HL-60/S4 treated with phorbol 12-myristate 13-acetate at 8.2 ng/mL for 4 days and 3 days (cell line): Measurements from ENCODE around the gene ATP1A1.

Experiments
- in situ Hi-C: fragments of 300-500 bp; cut with MboI; formaldehyde crosslinking; loops from 2 replicates; pipeline ENCODE4 v1.15.0; 2022; ENCODE audit warnings: low sequenced_read_pairs

Gene ATP1A1

DNA sequence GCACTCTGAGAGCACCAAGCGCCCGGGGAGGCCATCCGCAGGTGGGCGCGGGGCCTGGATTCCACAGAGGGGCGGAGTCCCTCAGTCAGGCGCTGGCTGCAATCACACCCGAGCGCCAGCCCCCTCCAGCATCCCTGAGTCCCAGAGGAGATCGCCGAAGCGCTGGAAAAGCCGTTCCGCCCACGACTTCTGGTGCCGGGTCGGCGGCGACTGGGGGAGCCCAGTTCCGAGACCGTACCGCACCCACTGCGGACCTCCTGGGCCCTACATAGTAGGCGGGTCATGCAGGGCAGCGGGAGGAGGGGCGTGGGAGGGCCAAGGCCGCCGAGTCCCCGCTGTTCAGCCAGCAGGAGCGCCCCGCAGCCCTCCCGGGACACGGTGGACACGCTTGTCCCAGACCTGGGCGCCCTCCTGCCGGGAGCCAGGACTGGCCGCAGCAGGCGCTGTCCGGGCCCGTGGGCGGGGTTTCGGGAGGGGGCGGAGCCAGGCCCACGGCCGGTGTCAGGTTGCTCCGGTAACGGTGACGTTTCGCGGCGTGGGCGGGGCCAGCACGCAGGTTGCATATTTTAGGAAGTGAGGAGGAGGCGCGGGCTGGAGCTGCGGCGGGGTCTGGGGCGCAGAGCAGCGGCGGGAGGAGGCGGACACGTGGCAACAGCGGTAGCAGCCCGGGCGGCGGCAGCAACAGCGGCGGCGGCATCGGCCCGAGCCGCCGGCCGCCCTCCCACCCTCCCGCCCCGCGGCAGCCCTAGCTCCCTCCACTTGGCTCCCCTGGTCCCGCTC, at the start of gene ATP1A1:
Gene ATP1A1 (plus strand): TSS at position 594 of the 780 bp plus-strand sequence. CDS start 268 bp downstream, outside the sequence.
- in situ Hi-C loops, result no loop called here

DNA sequence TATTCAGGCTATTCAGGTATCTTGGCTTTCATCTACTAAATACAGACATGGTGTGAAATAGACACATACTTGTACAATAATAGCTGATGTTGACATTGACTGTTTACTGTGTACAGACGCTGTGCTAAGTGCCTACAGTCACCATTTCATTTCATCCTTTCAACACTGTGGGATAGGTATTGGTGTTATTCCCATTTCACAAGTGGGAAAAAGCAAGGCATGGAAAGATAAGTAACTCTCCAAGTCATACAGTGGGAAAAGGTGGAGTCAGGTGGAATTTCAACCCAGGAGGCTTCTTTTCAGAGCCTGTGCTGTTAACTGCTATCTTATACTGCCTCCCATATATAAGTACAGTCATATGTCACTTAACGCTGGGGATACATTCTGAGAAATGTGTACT, 49.6 kb upstream of the ATP1A1 start:
- in situ Hi-C loops, result no loop called here

DNA sequence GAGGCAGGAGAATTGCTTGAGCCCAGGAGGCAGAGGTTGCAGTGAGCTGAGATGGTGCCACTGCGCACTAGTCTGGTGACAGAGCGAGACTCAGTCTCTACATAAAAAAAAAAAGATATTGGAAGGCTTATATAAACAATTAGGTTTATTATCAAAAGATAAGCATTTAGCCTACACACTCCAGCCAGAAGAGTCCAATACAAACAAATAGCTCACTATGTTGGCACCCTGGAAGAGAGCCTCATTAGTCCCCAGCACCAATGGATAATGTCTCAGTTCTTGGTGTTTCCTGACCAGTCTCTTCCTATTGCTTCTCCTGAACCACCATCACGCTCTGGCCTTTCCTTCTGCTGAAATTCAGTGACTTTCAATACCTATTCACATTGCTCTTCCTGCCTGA, 48.6 kb upstream of the ATP1A1 start:
- in situ Hi-C loops, result no loop called here

GRCh38 chr1:116325104-116325503, 47.9 kb upstream of the ATP1A1 start:
- in situ Hi-C loops, result no loop called here

DNA sequence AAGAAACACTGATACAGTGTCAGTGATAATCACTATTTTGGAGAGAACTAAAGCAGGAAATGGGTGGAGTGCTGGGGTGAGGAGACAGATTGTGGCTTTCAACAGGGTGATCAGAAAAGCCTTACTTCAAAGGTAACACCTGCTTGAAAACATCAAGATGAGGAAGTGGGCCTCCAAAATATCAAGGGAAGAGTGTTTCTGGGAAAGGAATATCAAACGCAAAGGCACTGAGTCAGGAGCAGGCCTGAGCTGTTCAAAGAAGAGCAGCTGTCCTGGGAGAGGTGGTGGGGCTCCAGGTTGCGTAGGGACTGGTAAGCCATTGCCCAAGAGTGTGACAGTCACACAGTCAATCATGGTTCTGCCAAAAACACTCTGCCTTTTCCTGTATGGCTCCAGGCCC, 47.1 kb upstream of the ATP1A1 start:
- in situ Hi-C loops, result no loop called here

DNA sequence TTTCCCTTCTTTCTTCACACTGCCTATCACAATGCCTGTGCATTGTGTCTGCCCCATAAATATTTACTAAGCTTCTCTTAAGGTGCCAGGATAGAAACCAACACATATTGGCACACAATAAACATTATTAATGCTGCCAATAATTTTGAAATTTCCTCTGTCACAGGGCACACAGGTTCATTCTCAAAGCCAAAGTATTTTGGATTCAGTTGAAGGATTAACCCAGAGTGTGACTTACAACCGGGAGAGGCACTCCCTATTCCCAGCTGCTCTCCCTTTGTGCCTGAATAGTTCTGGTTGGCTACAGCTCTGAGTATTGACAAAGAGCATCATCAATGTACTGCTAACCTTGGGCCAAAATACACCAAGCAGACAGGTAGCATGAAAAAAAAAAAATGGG, 46.6 kb upstream of the ATP1A1 start:
- in situ Hi-C loops, result no loop called here

- in situ Hi-C loops, result no loop called here
Measured at GRCh38 chr1:116328671-116329070, 44.4 kb upstream of the ATP1A1 start.

DNA sequence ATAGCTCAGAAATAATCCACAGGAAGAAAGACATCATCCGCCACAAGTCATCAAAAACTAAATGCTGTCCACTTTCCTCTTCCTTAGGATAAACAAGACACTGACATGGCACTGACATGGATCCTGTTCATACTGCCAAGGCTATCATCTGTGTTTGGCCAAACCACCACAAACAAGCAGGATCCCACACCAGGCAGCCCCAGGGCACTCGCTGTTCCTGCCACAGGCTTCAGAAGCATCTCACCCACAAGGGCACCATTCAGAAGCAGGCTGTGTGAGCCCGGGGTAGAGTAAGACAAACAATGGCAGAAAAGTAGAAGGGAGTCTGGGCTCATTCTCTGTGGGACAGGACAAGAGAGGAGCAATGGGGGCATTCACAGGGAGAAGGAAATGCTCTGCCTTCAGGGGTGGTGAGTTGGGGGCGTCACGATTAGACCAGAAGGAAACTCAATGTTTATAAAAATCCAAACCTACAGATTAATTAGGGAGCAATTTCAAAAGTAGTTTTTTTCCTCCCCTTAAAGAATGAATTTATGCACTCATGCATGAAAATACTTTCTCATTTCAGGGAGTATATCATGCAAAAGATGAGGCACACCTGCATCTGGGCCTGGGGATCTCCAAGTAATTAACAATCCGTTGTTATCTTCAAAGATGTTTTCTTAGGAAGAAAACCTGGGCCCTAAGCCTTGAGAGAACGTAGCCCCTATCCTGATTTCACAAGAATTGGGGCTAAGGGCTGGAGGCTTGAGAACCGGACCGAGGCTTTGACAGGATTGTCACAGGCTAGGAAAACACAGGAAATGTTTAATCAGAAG, 43.3 kb upstream of the ATP1A1 start:
- in situ Hi-C loops, result no loop called here

DNA sequence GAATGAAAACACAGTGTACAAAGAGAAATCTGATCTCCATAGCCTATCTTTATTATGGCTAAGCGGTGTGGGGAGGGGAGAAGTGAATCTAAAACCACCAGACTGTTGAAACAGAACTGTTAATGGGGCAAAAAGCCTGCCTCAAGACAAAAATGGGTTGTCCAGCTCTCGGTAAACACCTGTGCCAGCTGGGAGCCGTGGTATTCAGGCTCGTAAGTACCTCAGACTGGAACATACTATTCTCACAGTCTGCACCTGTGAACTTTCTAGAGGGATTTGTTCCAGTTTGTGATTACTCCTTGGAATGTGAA, 42.7 kb upstream of the ATP1A1 start:
- in situ Hi-C loops, result no loop called here

DNA sequence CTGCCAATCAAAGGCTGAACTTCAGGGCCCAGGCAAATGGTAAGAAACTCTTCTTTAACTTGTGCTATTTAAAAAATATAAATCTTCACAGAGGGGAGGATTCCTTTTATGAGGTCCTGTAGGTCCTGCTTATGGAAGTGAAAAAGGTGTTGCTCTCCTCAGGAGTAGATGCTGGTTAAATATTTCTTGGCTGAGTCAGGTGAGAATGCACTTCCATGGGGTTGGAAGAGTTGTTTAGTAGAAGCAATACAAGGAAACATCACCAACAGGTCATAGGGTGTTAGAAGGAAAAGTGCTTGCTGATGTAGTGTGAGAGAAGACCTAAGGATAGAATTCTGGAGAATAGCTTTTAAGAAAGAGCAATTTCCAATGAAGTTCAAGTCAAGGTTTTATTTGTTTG, 42.2 kb upstream of the ATP1A1 start:
- in situ Hi-C loops, result no loop called here

GRCh38 chr1:116331523-116331922, 41.5 kb upstream of the ATP1A1 start:
- in situ Hi-C loops, result no loop called here

GRCh38 chr1:116332451-116332850, 40.6 kb upstream of the ATP1A1 start:
- in situ Hi-C loops, result no loop called here

DNA sequence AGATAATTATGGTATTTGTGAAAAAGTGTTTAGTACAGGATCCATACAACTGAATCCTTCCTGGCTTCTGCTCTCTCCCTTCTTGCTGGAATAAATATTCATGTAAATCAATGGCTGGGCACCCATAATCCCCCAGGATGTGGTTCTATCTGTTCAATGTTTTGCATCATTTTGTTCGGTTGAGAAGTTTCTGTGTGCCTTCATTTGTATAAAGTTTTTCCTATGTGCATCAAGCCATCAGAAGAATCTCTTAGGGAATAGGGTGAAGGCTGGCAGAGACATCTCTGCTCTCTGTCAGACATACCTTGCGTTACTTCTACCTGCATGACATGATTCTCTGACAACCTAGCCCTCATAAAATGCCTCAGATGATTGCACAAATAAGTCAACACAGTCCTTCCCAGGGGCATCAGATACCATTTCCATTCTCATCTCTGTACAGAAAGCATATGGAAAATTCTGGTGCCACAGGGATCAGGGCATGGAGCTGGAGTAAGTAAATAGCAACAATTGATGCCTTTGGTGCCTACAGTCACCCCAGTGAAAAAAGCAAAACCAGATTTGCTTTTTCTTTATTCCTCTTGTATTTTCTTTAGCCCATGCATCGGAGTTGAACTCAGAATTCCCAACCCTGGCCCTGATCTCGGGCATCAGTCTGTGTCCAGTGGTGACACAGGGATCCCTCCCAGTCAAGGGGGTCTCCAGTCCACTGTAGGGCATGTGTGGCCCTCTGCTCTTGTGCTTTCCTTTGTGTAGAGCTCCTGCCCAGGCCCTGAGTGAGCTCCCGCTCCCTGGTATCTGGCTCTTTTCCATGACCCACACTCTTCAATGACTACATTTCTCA, 39.7 kb upstream of the ATP1A1 start:
- in situ Hi-C loops, result no loop called here

DNA sequence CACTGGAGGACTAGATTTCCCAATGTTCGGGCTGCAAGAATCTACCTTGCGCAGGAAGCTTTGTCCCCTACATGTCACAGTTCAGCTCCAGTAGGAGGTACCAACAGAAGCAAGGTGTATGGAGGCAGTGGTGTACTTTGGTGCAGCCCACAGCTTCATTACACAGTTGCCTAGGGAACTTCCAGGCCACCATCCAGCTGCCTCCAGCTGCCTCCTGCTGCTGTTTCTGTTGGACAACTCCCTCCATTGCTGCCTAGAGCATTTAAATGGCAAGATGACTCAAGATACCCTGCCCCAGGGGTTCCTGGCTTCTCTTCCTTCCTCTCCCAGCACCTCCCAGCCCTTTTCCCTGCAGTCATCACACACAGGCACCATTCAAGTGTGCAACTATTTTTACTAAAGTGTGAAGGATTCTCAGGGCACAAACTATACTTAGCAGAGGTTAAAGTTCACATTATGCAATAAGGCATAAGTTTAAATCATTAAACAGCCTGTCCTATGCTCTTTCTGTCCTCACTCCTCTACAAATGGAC, 39.0 kb upstream of the ATP1A1 start:
- in situ Hi-C loops, result no loop called here

GRCh38 chr1:116334868-116335635, 38.0 kb upstream of the ATP1A1 start:
- in situ Hi-C loops, result no loop called here

- in situ Hi-C loops, result no loop called here
Measured at GRCh38 chr1:116335850-116336624, 37.0 kb upstream of the ATP1A1 start.

DNA sequence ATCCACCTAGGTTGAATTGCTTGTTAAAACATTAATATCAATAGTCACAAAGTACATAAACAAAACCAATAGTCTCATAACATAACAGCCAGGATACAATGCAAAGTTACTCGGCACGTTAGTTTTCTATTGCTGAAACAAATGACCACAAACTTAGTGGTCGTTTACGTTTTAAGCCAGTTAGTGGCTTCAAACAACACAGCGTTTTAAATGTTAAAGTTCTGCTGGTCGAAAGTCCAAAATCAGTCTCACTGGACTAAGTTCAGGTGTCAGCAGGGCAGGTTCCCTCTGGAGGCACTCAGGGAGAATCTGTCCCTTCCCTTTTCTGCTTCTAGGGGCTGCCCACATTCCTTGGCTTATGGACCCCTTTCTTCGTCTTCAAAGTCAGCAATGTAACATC, 35.6 kb upstream of the ATP1A1 start:
- in situ Hi-C loops, result no loop called here

GRCh38 chr1:116338400-116338799, 34.6 kb upstream of the ATP1A1 start:
- in situ Hi-C loops, result no loop called here

DNA sequence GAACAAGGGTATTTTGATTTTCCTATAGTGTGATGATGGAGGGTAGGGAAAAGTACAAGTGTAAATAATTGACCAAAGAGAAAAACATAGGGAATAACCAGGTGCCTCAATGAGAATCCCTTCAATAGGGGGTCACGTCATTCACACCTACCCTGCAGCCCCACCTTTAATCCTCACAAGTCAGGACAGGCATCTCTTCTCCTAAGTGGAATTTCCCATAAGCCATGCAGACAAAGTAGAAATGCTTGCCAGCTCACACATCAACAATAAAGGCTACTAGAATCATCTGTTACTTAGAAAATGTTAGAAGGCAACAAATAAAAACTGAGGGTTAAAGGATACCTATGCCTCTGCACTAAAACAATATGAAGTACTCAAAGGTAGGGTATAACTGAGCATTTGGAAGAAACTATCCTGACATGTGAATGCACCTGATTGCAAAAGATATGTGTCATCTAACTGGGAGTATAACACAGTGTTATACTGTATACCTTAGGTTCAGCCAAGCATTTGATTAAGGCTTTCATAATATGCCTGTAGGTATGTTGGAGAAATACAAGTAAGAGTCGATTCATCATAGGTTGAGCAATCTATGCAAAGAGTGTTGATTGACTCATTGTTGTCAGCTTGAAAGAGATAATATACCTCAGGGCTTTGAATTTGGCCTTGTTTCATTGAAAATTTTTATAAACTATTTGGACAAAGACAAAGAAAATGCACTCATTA, 32.4 kb upstream of the ATP1A1 start:
- in situ Hi-C loops, result no loop called here
